Stimulated activated CD8-positive, alpha-beta memory T cell treated with anti-CD3 and anti-CD28 coated beads, Interleukin-15, amount 100 ng/mL, for 24 hours (primary cell): ENCODE results near the gene LRCH1.

Source experiments
- DNase-seq: peaks from one replicate; pipeline ENCODE4 v3.0.0-alpha.2; 2020; ENCODE audit warnings: low read depth

LRCH1 gene

GRCh38 chr13:46665633-46666482 is 112.9 kb downstream of the LRCH1 start:
- no peak for DNase-seq

GRCh38 chr13:46666727-46667456 is 113.9 kb downstream of the LRCH1 start:
- DNase-seq: no peak

- no peak for DNase-seq
Observed at GRCh38 chr13:46667687-46668281, 114.8 kb downstream of the LRCH1 start.

GRCh38 chr13:46668302-46668720 is 115.3 kb downstream of the LRCH1 start:
- no peak for DNase-seq

DNA sequence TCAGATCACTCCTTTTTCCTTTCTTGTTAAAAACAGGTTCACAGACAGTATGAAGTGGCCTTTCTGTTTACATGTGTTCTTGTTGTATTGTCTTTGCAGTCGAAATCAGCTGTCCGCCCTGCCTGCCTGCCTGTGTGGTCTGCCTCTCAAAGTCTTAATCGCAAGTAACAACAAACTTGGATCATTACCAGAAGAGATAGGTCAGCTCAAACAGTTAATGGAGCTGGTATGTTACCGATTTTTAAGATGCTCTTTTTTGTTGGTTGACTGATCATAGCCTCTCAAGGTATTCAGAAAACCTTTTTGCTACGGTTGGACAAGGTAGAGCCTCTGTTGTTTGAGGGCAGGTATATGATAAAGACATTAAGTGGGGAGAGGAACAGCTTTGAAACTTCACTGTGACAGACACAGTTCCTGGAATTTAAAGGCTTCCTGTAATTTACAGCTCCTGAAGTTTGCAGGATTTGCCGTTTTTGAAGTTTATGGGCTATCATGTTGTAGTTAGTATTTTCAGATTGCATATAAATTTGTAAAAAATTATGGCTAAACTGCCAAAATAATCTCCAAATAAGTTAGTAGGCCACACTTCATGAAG is 116.1 kb downstream of the LRCH1 start:
- DNase-seq: no peak

DNA sequence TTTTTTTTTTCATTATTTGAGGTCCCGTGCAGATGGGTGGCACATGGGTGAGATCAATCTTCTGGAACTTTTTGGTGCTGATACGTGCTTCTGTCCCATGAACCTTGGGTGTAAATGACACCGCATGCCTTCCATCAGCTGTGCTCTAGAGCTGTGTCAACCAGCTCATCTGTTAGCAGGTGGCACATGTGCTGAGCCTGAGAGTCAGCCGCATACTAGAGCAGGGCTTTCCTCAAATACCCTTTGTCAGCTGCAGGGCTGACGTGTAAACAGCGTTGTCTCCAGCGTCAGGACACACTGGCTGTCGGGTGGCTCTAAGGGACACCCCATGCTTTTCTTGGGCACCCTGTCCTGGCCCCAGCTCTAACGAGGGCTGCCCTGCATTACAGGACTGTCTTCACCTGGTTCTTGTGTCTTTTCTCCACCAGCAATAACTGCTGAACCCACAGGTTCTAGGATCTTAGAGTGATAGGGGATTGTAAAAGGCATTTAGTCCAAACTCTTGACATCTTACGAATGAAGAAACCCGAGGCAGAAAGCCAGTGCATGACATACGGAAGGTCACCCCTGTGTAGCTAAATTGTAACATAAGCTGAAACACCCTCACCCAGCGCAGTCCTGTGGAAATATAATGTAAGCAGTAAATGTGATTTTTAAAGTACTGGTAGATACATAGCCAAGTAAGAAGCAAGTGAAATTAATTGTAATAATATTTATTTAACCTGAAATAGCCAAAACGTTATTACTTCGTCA is 119.5 kb downstream of the LRCH1 start:
- DNase-seq: no peak

DNA sequence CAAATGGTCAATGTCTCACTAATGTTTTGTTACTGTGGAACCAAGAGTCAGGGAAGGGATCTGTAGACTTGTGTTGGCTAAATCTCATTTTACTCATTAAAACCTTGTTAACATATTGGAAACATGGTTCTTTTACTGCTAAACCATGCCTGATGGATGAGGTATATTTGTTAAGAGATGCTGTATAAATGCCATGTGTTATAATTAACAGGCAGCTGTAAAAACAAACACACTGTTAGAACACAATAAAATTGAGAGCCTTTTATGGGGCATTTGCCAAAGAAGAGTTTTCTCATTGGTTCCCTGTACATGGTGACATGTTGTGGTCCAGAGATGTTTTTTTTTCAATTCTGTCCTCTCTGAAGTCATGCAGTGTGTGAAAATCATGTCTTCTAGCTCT is 122.0 kb downstream of the LRCH1 start:
- DNase-seq: no peak

DNA sequence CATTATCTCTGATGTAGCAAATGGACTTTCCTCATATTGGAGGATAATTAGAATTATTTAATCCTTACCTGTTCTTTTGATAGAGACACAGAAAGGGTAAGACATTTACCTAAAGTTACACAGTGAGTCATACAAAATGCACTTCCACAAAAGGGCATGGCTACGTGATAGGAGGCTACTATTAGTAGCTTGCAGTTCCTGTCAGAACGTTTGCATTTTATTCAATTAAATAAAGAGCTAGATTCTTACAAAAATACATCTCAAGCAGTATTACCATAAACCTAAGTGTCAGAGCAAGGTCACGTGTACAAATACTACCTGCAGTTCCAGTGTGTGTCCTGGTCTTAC is 123.4 kb downstream of the LRCH1 start:
- no peak for DNase-seq

- DNase-seq: no peak
Observed at GRCh38 chr13:46679369-46680120, 126.6 kb downstream of the LRCH1 start.

GRCh38 chr13:46682015-46682414 is 129.0 kb downstream of the LRCH1 start:
- DNase-seq: no peak

DNA sequence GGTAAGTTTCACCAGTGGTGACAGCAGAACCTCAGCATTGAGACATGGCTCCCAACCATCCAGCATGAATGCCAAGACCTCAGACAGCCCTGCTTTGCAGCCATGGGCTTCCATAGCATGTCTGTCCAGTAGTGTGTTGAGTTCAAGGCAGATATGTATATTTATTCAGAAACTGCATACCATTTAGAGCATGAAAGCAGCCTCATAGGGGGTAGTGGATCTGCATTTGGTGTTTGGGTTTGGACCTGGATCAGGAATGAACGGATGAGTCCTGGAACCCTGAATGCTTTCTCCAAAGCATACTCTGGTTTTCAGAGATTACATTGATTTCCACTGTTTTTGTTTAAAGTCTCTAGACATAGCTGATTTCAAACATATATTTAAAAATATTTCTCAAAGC is 129.7 kb downstream of the LRCH1 start:
- no peak for DNase-seq

DNA sequence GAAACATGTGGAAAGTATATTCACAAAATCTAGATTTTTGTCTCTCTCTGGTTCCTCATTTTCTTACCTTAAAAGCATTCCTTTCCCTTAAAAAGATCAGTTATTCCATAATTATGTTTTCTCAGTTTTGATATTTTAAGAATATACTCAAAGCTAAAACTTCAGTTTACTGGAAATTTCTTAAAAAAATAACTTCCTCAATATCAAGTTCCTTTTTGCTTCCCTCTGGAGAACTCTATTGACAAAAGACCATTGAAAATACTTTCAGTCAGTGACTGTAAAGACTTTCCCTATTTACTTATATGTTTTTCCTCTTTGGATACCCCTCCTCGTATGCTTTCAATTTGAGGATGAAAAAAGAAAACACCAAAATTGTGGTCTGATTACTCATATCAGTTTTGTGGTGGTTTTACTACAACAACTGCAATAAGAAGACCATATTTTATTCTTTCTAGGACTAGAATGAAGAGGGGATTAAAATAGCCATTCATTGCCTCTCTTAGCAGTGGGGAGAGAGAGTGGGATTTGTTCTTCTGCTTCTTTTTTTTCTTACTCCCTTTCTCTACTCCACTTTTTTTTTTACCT is 130.8 kb downstream of the LRCH1 start:
- no peak for DNase-seq

DNA sequence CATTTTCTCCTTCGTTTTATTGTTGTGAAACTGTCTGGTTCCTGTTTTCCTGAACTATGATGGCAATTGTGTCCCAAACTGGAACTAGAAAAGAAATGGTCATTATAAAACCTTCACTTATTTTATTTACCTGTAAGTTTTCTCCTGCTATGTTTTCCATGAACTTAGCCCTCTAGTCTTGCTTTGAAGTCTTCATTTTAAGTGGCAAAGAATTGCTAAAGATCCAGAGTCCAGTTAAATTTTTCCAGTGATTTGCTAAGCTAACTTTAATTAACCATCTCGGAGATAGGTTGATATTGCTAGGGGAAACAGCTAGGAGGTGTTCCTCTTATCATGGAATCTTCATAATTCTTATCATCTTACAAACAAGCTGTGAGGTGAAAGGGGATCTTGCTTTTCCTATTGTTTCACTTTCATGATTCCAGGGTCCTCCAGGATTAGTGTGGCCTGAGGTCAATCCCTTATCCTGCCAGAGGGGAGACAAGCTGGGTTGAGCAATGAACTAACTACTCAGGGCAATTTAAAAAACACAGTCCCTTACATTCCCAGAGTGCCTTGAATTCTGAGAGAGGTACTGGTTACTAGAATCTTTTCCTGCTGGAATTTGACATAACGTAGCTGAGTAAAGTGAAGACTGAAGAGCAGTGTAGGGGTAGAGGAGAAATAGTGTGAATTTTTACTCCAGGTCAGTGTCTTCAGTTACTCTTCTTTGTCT is 131.5 kb downstream of the LRCH1 start:
- no peak for DNase-seq

GRCh38 chr13:46685006-46685730 is 132.2 kb downstream of the LRCH1 start:
- no peak for DNase-seq

DNA sequence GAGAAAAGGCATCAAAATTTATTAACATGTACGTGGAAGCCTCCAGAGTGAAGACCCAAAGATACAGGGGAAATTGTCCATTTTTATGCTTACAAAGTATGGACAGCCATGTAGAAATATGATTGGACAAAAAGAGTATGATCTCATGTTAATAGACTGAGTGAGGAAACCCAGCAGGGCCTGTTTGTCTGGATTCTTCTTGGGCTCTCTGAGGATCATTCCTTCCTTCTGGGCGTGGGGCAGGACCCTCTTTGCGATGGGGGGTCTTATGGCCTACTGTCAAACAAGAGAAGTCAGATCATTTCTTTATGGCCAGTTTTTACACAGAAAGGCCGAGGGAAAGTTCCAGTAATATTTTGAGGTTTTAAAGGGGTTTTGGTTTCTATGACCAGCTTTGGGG is 133.2 kb downstream of the LRCH1 start:
- DNase-seq: no peak

DNA sequence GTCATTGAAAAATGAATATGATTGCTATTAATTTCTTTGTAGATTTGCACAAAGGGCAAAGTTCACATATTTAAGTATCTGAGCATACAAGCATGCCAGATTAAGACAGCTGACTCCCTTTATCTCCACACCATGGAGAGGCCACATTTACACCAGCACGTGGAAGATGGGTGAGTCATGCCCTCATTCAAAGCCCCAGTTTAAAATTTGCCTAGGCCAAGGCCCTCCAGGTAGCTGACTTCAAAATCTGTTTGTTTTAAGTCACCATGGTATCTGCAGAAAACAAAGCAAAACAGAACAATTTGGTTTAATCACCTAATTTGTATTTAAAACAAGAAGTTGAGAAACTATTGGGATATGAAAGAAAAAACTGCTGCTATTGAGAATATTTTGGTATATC is 134.8 kb downstream of the LRCH1 start:
- DNase-seq: no peak

- DNase-seq: no peak
Observed at GRCh38 chr13:46688306-46688705, 135.3 kb downstream of the LRCH1 start.

DNA sequence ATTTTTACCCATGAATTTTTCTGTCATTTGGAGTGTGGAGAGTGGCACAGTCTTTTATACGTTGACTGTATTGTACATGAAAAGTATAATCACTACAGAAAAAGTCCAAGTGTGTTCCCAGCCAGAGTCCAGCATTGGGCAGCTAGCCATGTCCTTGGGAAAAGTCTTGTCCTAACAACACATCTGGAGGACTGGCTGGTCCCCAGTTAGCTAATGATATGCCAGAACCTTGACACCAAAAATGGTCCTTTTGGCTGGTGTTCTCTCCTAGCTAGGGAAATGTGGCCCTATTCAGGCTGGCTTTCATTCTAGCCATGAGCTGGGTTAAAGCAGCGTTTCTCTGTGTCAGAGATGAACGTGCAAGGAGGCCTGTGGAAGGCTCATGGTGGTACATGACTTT is 145.0 kb downstream of the LRCH1 start:
- DNase-seq: no peak

DNA sequence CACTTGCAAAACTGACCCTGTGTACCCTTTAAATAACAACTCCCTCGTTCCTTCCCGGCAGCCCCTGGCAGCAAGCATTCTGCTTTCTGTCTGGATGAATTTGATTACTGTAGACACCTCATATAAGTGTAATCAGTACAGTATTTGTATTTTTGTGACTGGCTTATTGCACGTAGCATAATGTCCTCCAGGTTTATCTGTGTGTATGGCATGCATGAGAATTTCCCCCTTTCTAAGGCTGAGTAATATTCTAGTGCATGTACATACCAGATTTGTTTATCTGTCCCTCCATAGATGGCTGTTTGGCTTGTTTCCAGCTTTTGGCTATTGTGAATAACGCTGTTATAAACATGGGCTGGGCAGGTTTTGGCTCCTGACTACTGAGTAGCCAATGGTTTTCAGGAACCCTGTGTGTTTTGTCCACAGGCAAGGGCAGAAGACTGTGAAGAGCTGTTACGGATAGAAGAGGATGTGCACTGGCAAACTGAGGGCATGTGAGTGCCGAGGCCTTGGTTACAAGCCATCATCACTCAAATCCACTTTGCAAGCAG is 146.0 kb downstream of the LRCH1 start:
- DNase-seq: no peak
